Measurements from ENCODE around the gene GJD3.

GJD3 gene

DNA sequence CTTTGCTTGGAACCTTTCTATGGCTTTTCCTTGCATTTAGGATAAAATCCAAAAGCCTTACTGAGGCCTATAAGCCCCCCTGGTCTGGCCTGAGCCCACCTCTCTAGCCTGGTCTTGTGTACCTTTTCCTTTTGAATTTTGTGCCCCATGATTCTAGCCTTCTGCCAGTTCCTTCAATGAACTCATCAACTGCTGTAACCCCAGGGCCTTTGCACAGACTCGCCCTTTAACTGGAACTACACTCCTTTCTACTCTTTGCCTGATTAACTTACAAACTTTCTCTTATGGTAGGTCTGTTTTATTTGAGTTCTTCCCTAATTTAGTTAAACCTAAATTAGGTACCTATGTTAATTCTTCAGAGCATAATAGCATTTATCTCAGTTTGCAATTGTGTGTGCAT lies 24.2 kb downstream of the GJD3 start:
- no peak for DNase-seq (ENCODE audit: low read depth)

DNA sequence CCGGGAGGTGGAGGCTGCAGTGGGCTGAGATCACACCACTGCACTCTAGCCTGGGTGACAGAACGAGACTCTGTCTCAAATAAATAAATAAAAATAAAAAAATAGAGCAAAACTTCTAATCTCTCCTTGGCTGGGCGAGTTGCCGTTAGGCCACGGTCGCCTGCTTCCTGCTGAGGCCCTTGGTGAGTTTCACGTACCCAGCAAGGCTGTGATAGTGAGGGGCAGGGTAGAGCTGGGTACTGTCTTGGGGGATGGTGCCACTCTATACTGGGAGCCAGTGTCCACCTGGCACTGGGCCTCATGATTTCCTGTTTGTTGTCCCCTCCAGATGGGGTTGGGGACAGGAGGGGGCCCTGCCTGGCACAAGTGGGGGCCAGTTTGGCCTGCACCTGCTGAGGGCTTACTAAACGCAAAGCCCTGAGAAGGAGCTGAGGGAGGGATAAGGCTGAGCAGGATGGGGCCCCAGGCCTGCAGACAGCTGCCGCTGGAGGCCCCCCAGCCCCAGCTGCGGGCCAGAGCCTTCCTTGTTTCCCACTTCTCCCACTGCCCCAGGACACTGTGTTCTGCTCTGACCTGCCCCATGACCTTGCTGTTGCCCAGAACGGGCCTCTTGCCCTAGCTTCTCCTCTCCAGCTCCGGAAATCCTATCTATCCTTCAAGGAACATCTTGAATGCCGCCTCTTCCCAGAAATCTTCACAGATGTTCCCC lies 25.4 kb downstream of the GJD3 start:
- no peak for DNase-seq (ENCODE audit: low read depth)

DNA sequence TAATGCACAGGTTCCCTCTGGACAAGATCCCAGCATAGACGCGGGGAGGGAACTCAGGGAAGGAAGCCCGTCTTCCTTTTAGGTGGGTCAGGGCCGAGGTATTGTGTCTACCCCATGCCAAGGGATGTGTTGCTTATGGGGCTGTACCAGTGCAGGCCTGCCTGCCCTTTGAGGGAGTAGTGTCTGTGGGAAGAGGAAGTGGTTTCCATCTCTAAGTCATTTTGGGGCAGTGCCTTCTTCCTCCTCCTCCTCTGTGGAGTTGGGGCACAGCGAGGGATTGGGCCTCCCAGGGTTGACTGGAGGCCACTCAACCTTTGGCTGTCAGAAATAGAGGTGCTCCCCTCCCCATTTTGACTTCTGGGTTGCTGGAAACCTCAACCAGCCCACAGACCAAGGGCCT lies 26.5 kb downstream of the GJD3 start:
- no peak for DNase-seq (ENCODE audit: low read depth)

DNA sequence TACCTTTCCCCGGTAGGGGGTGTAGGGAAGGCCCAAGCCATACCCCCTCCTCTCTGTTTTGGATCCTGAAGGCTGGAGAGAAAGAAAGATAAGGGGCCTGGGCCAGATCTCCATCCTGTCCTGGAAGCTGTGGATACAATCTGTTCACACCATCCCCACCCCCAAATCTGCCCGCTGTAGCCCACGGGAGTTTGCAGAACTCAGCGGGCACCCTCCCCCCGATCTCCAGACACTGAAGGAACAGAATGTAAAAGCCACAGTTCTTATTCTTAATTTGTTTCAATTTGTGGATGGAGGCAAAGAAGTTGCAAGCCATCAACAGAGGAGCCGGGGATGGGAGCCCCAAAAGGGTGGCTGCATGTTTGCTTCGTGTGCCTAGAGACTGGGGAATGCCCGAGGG lies 27.2 kb downstream of the GJD3 start:
- DNase-seq (ENCODE audit: low read depth) = no peak

DNA sequence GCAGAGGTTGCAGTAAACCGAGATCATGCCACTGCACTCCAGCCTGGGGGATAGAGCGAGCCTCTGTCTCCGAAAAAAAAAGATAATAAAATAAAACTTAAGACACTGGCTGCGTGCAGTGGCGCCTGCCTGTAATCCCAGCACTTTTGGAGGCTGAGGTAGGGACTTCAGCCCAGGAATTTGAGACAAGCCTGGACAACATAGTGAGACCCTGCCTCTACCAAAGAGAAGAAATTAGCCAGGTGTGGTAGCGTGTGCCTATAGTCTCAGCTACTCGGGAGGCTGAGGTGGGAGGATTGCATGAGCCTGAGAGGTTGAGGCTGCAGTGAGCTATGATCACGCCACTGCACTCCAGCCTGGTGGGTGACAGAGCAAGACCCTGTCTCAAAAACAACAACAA lies 28.9 kb downstream of the GJD3 start:
- DNase-seq (ENCODE audit: low read depth) = no peak

DNA sequence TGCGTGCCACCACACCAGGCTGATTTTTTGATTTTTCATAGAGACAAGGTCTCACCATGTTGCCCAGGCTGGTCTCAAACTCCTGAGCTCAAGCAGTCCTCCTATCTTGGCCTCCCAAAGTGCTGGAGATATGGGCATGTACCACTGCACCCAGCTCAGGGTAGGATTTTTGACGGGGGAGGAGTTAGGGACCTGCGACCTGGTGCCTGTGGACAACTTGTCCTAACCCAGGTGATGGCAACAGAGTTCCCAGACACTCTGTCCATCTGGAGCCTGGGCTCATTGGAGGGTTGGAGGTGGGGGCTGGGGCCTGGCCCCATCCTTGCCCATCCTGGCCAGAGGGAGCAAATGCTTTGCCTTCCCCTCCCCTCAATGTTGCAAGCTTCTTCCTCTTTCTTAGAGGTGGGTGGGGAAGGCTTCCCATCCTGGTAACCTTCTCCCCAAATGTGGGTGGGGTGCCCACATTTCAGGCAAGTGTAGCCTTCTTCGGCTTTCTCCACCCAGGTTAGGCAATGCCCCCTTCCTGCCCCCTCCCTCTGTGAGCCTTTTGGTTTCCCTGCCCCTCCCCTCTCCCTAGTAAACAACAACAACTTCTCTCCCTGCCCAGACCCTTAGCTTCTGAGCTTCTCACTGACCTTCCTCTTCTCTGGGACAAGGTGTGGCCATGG lies 30.6 kb downstream of the GJD3 start:
- DNase-seq (ENCODE audit: low read depth) = no peak

DNA sequence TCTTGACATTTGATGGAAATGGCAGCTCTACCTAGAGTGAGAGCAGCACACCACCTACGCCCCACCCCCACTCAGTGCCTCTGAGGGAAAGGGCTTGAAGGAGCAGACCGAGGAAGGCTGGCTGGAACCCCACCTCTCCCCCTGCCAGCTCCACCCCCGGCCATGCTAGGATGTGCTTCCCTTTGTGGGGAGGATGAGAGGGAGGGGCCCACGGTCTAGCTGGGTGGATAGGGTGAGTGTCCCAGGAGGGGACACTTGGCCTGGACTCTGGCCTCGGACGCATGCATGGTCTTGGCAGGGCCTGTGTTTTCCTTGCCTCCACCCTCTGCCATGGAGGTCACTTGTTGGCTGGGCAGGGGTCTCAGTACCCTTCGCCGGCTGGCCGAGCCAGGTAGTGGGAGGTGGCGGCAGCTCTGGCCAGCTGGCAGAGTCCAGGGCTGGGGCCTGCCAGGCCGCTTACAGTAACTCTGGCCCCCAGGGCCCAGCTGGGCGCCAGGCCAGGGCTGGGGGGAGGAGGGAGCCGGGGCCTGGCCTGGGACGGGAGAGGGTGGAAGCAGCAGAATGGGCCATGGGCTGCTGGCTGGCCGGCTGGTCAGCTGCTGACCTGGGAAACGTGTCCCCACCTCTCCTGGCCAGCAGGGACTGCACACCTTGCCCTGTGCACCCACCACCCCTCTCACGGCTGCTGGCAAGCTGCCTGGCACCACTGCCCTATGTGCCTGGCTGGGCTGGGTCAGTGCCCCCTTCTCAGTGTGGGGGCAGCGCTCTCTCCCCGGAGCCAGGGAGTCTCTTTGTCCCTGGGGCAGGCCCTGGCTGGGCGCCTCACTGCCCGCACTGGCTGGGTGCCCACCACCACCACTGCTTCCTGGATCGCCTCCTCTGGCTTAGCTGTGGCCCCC lies 32.5 kb downstream of the GJD3 start:
- DNase-seq (ENCODE audit: low read depth) = peak; percentile 70

DNA sequence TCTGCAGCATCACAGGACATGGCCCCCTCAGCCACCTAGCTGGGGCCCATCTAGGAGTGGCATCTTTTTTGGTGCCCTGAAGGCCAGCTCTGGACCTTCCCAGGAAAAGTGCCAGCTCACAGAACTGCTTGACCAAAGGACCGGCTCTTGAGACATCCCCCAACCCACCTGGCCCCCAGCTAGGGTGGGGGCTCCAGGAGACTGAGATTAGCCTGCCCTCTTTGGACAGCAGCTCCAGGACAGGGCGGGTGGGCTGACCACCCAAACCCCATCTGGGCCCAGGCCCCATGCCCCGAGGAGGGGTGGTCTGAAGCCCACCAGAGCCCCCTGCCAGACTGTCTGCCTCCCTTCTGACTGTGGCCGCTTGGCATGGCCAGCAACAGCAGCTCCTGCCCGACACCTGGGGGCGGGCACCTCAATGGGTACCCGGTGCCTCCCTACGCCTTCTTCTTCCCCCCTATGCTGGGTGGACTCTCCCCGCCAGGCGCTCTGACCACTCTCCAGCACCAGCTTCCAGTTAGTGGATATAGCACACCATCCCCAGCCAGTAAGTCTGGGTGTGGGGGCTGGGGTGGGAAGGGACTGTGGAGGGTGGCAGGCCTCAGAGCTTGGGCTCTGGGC lies 33.6 kb downstream of the GJD3 start:
- DNase-seq (ENCODE audit: low read depth) = no peak

DNA sequence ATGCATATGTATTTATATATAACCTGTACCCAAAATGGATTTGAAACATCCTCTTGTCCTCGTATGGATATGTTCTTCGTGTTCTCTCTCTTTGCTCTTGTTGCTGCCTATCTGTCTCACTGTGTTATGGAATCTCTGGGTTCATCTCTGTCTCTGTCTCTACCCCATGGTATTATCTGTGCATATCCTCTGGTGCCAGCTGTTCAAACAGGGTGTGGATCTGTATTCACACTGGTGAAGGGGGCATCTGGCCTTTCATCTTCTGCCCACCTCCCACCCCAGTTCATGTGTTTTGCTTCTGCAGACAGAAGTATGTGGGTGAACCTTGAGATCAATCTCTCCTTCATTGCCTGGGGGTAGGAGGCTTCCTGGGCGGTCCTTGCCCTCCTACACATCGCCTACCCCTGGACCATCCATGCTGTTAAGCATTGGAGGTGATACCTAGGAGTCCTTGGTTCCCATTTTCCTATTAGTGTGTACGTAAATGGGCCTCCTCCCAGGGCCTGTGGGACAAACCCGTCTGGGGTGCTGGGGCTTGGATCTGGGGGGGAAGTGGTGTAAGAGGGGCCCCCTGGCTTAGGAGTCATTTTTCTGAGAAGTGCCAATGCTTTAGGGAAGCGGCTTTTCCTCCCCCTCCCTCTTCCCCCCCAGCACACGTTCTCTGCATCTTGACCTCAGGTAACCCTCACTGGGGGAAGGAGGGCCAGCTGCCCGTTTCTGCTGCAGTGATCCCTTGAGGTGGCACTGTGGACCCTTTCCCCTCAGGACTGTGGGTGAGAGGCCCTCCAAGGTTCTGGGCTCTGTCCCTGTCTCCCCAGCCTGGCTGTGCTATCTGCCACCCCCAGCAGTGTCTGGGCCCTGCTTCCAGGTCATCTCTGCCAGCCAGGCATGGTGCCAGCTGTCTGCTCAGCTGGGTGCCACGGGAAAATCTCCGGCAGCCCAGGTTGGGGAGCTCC lies 34.4 kb downstream of the GJD3 start:
- DNase-seq (ENCODE audit: low read depth) = peak; percentile 34

DNA sequence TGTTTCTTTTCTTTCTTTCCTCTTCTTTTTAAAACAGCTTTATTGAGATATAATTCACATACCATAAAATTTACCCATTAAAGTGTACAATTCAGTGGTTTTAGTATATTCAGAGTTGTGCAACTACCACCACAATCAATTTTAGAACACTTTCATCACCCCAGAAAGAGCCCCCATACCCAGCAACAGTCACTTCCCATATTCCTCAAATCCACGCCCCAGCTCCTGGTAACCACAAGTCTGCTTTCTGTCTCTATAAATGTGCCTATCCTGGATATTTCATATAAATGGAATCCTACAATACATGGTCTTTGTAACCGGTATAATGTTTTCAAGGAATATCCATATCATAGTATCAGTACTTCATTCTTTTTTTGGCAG lies 36.2 kb downstream of the GJD3 start:
- DNase-seq (ENCODE audit: low read depth) = no peak

DNA sequence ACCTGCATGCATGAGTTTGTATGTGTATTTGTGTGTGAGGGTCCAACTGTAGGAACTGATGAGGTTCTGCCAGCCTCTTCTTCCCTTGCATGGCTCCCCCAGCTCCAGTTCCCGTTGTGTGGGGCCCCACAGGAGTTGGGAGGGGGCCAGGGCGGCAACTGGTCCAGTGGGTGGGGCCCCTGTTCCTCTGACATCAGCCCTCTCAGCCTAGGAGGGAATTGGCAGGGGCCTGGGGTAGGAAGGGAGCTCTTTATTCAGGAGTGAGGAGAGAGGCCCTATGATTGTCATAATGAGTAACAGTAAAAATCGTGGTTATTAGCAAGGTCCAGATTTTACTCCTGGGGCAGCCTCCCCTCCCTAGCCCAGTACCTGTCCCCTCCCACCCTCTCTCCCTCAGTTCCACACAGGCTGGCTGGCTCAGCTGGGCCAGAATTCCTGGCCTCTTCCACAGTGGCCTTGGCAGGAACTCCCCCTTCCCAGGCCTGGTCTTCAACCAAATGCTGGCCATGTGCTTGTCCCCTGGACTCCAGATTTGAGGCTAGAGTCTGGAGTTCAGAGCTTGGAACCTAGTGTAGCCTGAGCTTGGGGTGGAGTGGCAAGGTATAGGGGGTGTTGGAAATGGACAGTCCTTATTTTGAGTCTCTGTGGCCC lies 36.7 kb downstream of the GJD3 start:
- no peak for DNase-seq (ENCODE audit: low read depth)

DNA sequence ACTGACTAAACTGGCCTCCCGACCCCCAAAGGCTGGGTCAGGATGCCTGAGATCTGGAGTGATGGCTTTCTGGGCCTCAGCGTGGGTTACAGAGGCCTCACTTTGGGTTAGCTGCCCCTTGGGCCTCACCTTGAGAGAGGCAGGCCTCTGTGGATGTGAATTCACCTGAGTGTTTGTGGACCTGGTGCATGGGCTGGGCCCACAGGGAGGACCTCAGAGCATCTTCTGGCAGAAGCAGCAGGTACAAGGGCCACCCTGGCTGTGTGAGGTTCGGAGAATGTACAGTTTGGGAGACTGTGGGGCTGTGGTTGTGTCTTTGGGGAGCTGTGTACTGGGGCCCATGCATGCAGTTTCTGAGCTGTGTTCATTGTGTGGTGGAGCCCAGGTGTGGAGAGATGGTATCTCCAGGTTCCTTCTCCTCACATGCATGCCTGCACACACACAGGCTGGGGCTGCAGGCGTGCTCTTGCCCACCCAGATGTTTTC lies 37.2 kb downstream of the GJD3 start:
- no peak for DNase-seq (ENCODE audit: low read depth)

DNA sequence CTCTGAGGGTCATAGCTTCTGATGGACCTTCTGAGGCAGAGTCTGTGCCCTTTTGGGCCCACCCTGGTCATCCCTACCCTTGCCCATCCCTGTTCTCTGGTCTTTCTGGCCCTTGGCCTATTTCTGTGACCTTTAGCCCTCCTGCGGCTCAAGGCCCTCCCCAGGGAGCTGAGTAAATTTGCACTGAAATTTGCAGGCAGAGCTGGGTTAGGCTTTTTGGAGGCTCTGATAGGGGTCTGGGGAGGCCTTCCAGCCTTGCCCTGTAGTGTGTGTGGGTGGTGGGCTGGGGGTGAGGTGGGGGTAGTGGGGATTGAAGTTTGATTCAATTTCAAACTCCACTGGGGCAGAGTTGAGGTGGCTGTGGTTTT lies 37.7 kb downstream of the GJD3 start:
- DNase-seq (ENCODE audit: low read depth) = no peak

DNA sequence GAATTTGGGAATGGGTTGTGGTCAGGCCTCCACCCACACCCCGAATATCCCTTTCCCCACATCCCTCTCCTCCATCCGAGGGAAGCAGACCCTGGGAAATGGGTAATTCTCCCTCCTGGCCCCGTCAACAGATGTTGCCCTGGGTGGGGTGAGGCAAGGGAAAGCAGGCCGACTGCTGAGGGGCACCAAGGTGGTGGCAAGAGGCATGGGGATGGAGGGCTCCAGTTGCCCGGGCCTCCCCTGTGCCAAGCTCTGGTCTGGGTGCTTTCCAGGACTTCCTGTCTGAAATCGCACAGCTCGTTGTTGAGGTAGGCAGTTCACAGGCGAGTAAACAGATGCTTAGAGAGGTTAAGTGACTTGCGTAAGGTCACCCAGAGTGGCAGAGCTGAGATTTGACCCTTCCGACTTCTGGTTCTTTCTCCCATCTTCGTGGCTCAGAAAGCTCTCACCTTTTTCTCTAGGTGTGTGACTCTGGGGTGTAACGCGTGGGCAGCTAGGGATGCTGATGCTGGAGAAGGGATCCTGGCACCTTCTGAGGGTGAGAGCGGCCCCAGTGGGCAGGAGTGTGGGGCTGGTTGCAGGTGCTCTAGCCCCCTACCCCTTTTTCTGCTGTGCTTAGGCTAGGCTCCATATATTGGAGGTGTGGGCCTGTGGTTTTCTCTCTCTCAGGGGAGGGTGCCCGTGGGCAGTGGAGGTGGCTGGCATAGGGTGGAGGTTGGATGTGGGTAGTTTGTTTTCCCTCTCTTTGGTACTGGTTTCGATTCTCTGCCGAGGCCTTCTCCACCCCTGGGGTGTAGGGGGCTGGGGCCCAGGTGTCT lies 38.3 kb downstream of the GJD3 start:
- no peak for DNase-seq (ENCODE audit: low read depth)

DNA sequence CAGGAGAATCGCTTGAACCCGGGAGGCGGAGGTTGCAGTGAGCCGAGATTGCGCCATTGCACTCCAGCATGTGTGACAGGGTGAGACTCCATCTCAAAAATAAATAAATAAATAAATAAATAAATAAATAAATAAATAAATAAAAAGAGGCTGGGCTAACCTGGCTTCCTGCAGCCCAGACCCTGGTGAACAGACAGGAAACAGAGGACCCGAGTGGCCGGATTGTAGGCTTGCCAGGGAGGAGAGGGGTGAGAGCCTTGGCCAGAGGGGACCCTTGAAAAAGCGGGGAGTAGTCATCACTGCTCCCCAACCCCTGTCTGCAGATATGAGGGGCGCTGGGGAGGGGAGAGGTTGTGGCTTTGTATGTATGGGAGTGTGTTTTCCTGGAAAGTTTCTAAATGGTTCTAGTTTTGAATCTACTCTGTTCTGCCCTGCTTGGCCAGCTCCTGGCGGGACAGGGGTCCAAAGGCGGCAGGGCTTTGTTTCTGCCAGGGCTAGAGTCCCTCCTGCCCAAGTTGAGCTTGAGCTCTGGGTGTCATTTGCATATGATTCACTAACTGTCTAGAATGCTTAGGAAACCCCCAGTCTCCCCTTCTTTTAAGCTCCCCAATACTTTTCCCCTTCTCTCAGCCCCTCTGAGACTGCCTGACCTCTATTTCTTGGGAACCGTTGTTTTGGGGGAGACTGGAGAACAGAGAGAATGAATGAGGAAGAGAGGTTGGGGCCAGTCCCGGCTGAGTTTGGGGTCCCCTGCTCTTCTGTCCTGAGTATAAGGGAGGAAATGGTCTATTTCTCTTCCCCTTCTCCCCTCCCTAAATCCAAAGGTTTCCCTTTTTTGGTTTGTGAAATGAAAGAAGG lies 39.2 kb downstream of the GJD3 start:
- DNase-seq (ENCODE audit: low read depth) = no peak

DNA sequence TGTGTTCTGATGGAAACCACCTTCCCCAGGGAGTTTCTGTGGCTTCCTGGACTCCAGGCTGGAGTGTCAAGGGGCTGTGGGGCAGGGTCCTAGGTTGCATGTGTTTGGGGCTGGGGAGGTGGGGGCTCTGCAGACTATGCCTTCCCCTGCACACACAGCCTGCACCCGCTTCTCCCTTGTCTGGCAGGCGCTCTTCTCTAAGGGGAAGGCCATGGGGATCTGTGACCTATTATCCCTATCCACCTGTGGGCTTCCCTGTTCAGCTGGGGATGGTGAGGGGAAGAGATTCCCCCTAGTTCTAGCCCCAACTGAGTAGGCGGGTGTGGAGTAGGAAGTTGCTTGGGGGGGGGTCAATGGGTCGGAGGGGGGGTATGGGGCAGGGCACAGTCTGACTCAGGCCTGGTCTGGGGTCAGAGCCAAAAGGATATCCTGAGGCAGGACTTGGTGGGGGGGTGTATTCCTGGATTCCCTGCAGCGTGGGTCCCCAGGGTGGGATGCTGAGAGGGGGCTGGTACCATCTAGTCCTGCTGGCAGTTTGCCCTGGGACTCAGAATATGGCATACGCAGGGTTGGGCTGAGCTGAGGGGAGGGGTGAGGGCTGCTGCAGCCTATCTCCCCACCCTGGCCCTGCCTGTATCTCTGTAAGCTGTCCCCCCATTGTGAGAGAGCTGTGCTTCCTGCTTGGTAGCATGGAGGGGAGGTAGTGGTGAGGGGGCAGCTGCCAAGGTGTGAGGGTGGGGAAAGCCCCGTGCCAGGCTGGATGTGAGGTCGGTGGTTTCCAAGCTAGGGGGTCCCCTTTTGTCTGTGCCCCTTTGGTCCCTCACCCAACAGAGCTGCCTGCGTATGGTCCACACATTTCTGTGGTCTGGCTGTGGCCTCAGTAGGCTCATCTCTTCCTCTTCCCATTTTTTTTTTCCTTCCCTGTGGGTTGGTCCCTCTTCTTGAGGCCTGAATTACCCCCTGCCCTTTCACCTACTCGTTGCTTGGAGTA lies 40.9 kb downstream of the GJD3 start:
- DNase-seq (ENCODE audit: low read depth) = peak; percentile 77

All from EH (cell line).